Progenitor cell of endocrine pancreas (in vitro differentiated cells): ENCODE data around the gene WARS2. TPM values are rescaled to one million over a fixed set of nuclear protein-coding genes. Genes with fewer than 3 reads are reported as not detected.

Experiments used
- DNase-seq: peaks from one replicate; pipeline ENCODE4 v3.0.0; 2021; ENCODE audit warnings: low spot score; ENCODE audit not compliant: unreplicated experiment
- H3K27ac Mint-ChIP-seq: 2 replicates; pipeline ENCODE4 v1.8.0; 2021; ENCODE audit warnings: mild to moderate bottlenecking, moderate library complexity, mixed read lengths
- H3K27me3 Mint-ChIP-seq: 2 replicates; pipeline ENCODE4 v1.8.0; 2021; ENCODE audit warnings: mixed read lengths
- H3K36me3 Mint-ChIP-seq: 2 replicates; pipeline ENCODE4 v1.8.0; 2022; ENCODE audit warnings: mixed read lengths; ENCODE audit not compliant: insufficient read depth
- H3K4me1 Mint-ChIP-seq: 2 replicates; pipeline ENCODE4 v1.8.0; 2021; ENCODE audit warnings: low read depth, mixed read lengths
- H3K4me3 Mint-ChIP-seq: 2 replicates; pipeline ENCODE4 v1.8.0; 2021; ENCODE audit warnings: low read depth, mild to moderate bottlenecking, moderate library complexity, mixed read lengths
- H3K9me3 Mint-ChIP-seq: 2 replicates; pipeline ENCODE4 v1.8.0; 2021; ENCODE audit warnings: low read depth, mixed read lengths
- total RNA-seq: library from RNA; stranded (reverse); gene quantifications from 2 replicates; pipeline ENCODE4 v1.2.1, GENCODE V29; 2021
- TF ChIP-seq, protein P1 (sequence below): fragments of 200-600 bp; sonication (generic); IDR thresholded peaks from one replicate; pipeline ENCODE4 v1.5.0; 2021; ENCODE audit warnings: antibody characterized with exemption, mild to moderate bottlenecking; ENCODE audit not compliant: unreplicated experiment

The WARS2 gene
- total RNA-seq, 1 donor from 2014 or later: 14.8 TPM

DNA sequence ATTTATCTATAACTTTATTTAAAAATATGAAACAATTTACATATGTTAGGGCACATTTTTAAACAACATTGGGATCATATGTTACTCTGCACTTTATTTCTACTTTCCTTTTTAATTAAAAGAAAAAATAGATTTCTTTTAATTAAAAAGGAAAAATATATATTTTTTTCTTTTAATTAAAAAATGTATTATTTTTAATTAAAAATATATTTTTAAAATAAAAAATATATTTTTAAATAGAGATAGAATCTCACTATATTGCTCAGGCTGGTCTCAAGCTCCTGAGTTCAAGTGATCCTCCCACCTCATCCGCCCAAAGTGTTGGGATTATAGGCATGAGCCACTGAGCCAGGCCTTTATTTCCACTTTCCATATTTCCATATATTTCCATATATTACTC, 36.7 kb downstream of the WARS2 start:
- TF ChIP-seq, protein P1, sequence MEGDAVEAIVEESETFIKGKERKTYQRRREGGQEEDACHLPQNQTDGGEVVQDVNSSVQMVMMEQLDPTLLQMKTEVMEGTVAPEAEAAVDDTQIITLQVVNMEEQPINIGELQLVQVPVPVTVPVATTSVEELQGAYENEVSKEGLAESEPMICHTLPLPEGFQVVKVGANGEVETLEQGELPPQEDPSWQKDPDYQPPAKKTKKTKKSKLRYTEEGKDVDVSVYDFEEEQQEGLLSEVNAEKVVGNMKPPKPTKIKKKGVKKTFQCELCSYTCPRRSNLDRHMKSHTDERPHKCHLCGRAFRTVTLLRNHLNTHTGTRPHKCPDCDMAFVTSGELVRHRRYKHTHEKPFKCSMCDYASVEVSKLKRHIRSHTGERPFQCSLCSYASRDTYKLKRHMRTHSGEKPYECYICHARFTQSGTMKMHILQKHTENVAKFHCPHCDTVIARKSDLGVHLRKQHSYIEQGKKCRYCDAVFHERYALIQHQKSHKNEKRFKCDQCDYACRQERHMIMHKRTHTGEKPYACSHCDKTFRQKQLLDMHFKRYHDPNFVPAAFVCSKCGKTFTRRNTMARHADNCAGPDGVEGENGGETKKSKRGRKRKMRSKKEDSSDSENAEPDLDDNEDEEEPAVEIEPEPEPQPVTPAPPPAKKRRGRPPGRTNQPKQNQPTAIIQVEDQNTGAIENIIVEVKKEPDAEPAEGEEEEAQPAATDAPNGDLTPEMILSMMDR: no peak
- Mint-ChIP-seq H3K27ac (no peak overlapping the region), H3K4me3 (no peak overlapping the region), H3K4me1 (peaks cover 3% of the 10 kb centered on the region), H3K9me3 (peaks cover 6% of the 10 kb centered on the region), H3K36me3 (no peaks in the 10 kb centered on the region), H3K27me3 (no peaks in the 10 kb centered on the region)
- no peak for DNase-seq

DNA sequence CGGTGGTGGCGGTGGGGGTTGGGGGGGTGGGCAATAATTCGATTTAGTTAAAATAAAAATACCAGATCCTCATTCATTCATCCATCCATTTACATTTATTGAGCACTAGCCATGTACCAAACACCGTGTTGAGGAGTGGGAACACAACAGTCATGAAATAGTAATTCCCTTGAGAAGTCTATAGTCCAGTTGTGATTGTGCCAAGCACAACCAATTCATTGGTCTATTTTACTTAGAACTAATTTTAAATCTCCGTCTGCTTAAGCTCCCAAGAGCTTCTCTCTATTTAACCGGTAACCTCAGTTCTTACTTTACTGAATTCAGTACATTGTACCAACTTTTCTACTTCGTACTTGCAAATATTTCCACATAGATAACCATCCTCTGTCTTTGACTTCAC, 38.4 kb downstream of the WARS2 start:
- TF ChIP-seq, protein P1: no peak
- DNase-seq: no peak
- H3K4me1 Mint-ChIP-seq: peaks cover 3% of the 10 kb centered on the region
- peaks cover 2% of the 10 kb centered on the region for H3K9me3 Mint-ChIP-seq
- no peaks in the 10 kb centered on the region for H3K36me3 Mint-ChIP-seq
- H3K27me3 Mint-ChIP-seq: no peaks in the 10 kb centered on the region
- no peak overlapping the region for H3K27ac Mint-ChIP-seq
- H3K4me3 Mint-ChIP-seq: no peak overlapping the region

DNA sequence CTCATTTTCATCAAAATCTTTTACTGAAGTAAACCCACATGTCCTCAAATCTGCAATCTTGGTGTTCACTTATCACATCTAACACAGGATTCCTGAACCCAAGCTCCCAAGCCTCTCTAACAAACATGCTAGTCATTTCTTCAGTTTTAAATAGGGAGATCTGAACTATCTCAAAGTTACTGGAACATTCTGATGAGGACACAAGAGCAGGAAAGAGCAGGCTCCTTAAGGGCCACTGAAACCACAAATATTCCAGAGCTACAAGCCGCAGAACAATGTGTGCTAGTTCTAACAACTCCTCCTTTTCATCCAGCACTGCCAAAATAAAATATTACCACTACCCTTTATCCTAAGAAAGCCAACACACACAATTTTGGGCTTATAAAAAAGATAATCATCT, 38.9 kb downstream of the WARS2 start:
- no peak overlapping the region for H3K27ac Mint-ChIP-seq
- no peaks in the 10 kb centered on the region for H3K36me3 Mint-ChIP-seq
- H3K9me3 Mint-ChIP-seq: no peaks in the 10 kb centered on the region
- TF ChIP-seq, protein P1: no peak
- H3K4me1 Mint-ChIP-seq: peaks cover 3% of the 10 kb centered on the region
- no peaks in the 10 kb centered on the region for H3K27me3 Mint-ChIP-seq
- no peak for DNase-seq
- H3K4me3 Mint-ChIP-seq: no peak overlapping the region

DNA sequence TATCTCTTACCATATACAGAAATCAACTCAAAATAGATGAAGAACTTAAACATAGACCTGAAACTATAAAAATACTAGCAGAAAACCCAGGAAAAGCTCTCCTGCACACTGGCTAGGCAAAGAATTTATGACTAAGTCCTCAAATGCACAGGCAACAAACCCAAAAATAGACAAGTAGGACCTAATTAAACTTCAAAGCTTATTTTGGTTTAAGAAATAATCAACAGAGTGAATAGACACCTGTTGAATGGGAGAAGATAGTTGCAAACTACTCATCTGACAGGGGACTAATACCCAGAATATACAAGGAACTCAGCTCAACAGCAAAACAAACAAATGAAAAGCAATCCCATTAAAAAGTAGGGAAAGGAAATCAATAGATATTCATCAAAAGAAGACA, 40.7 kb downstream of the WARS2 start:
- Mint-ChIP-seq H3K27me3 (no peaks in the 10 kb centered on the region), H3K27ac (no peak overlapping the region), H3K4me1 (peaks cover 3% of the 10 kb centered on the region), H3K4me3 (no peak overlapping the region), H3K36me3 (no peaks in the 10 kb centered on the region), H3K9me3 (no peaks in the 10 kb centered on the region)
- TF ChIP-seq, protein P1: no peak
- DNase-seq: no peak

DNA sequence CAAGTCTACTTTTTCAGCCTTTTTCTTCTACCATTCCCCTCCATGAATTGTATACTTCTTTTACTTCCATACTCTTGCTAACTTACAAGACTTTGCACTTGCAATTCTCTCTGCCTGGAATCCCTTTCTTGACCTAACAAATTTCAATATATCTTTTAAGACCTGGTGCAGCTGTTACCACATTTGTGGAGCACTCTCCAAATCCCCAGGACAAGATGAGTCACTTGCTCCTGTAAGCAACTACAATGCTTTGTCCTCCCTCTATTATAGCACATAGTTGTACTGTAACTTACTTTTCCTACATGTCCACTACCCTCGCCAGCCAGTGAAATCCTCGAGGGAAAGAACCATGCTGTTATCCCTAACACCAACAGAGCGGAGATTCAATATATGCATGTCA, 43.1 kb downstream of the WARS2 start:
- Mint-ChIP-seq H3K36me3 (no peaks in the 10 kb centered on the region), H3K4me3 (no peak overlapping the region), H3K27ac (no peak overlapping the region), H3K27me3 (no peaks in the 10 kb centered on the region), H3K4me1 (peaks cover 4% of the 10 kb centered on the region), H3K9me3 (no peaks in the 10 kb centered on the region)
- TF ChIP-seq, protein P1: no peak
- DNase-seq: no peak

DNA sequence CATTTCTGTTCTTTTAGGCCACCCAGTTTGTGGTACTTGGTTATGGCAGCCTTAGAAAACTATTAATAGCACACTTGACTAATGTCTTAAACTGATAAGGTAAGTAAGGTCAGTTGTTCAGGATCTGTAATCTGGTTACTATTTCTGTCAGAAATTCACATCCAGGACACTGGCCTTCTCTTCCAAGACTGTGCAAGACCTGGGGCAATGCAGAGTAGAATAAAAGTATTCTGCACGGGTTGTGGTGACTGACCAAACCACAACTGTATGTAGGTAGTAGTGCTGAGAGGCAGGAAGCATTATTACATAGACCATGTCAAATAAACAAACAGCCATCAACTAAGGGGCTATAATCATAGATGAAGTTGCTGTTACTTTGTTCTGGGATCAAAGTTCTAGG, 46.7 kb downstream of the WARS2 start:
- DNase-seq: no peak
- Mint-ChIP-seq H3K4me3 (no peak overlapping the region), H3K36me3 (no peaks in the 10 kb centered on the region), H3K4me1 (peaks cover 7% of the 10 kb centered on the region), H3K27ac (no peak overlapping the region), H3K27me3 (no peaks in the 10 kb centered on the region), H3K9me3 (no peaks in the 10 kb centered on the region)
- TF ChIP-seq, protein P1: no peak
